GM12878 (cell line): ENCODE measurements around the gene RBM8A. TPM values are rescaled to one million over a fixed set of nuclear protein-coding genes. Genes with fewer than 3 reads are reported as not detected.

Source experiments
- ATAC-seq: fragments of 200-7000 bp; cut with Tn5 transposase; 3 replicates; pipeline ENCODE4 v1.9.1; 2020; ENCODE audit warnings: mild to moderate bottlenecking, moderate library complexity
- BruUV-seq: library from RNA; stranded (reverse); fragments of 400-500 nt; replicated peaks from 2 replicates; lab custom pipeline; 2021; lab: Mats Ljungman, UMichigan
- CTCF ChIA-PET: fragments of 300-600 bp; sonication (Branson Sonifier 250); formaldehyde crosslinking; extraction: SDS; loops from one replicate; lab custom pipeline; 2021; ENCODE audit warnings: inconsistent platforms; lab: Yijun Ruan, JAX
- POLR2A ChIA-PET: fragments of 350-600 bp; formaldehyde crosslinking; extraction: SDS; loops from one replicate; lab custom pipeline; 2021; ENCODE audit warnings: inconsistent platforms; lab: Charles Lee
- RAD21 ChIA-PET: fragments of 300-600 bp; sonication (Branson Sonifier 250); formaldehyde crosslinking; loops from one replicate; lab custom pipeline; 2023; ENCODE audit warnings: antibody characterized with exemption; ENCODE audit not compliant: unreplicated experiment; lab: Charles Lee
- SMC1A ChIA-PET: fragments of 300-600 bp; sonication (Branson Sonifier 250); formaldehyde crosslinking; loops from one replicate; lab custom pipeline; 2023; ENCODE audit not compliant: unreplicated experiment, uncharacterized antibody; lab: Charles Lee
- DNase-seq: peaks from one replicate; pipeline ENCODE4 v3.0.0-alpha.2; 2011; ENCODE audit warnings: low read depth, low spot score
- FAIRE-seq: peaks from 3 replicates; lab custom pipeline; 2011; peaks lifted over from hg19 to GRCh38; lab: Jason Lieb, UNC
- H2AFZ ChIP-seq: 2 replicates; pipeline ENCODE4 v1.6.0; 2011; ENCODE audit warnings: low read depth, low read length, control low read depth; ENCODE audit not compliant: control insufficient read depth
- H3K27ac ChIP-seq: 2 replicates; pipeline ENCODE4 v1.5.1; 2011; ENCODE audit warnings: control low read depth; ENCODE audit not compliant: control insufficient read depth, insufficient read depth
- H3K27me3 ChIP-seq, 2 experiments: replicated peaks in 1 of 2; 2 replicates each; pipeline versions ENCODE4 v1.6.0 to v1.6.1; 2011; ENCODE audit warnings: low read length in 1 of 2; ENCODE audit not compliant: control insufficient read depth in 2 of 2, insufficient read depth in 2 of 2
- H3K36me3 ChIP-seq, 2 experiments: 2 replicates each; pipeline ENCODE4 v1.5.1; 2011; ENCODE audit warnings: low read length in 1 of 2; ENCODE audit not compliant: control insufficient read depth in 2 of 2, insufficient read depth in 2 of 2
- H3K4me1 ChIP-seq: 2 replicates; pipeline ENCODE4 v1.6.1; 2011; ENCODE audit warnings: mild to moderate bottlenecking, low read length, moderate library complexity, mixed read lengths; ENCODE audit not compliant: control insufficient read depth, insufficient read depth
- H3K4me2 ChIP-seq: 2 replicates; pipeline ENCODE4 v1.6.0; 2011; ENCODE audit warnings: control low read depth; ENCODE audit not compliant: control insufficient read depth, insufficient read depth
- H3K4me3 ChIP-seq: fragments of 200-600 bp; sonication (generic); 2 replicates; pipeline ENCODE4 v1.5.1; 2016
- H3K79me2 ChIP-seq: 2 replicates; pipeline ENCODE4 v1.6.0; 2011; ENCODE audit warnings: low read length; ENCODE audit not compliant: control insufficient read depth, insufficient read depth
- H3K9ac ChIP-seq: 2 replicates; pipeline ENCODE4 v1.8.0; 2011; ENCODE audit warnings: low read length, control low read depth, mixed read lengths; ENCODE audit not compliant: control insufficient read depth, insufficient read depth
- H3K9me3 ChIP-seq: replicated peaks from 3 replicates; pipeline ENCODE4 v1.5.1; 2011; ENCODE audit warnings: mild to moderate bottlenecking, low read length; ENCODE audit not compliant: control insufficient read depth, insufficient read depth
- H4K20me1 ChIP-seq: 2 replicates; pipeline ENCODE4 v1.6.0; 2011; ENCODE audit not compliant: control insufficient read depth, insufficient read depth
- EGR1 ChIP-seq, 2 experiments: IDR thresholded peaks; 1 replicate in 1 of 2; 2 replicates in 1 of 2; pipeline ENCODE4 v1.6.1; 2011 to 2012; ENCODE audit warnings: low read depth in 2 of 2, low read length in 2 of 2, borderline replicate concordance in 1 of 2, mild to moderate bottlenecking in 1 of 2, moderate library complexity in 1 of 2
- HDGF ChIP-seq: fragments of 450-650 bp; IDR thresholded peaks from 2 replicates; pipeline ENCODE4 v1.6.1; 2016; ENCODE audit warnings: antibody characterized with exemption
- IKZF2 ChIP-seq, 2 experiments: fragments of 450-650 bp; IDR thresholded peaks; 2 replicates each; pipeline ENCODE4 v1.6.1; 2017; ENCODE audit warnings: mild to moderate bottlenecking in 2 of 2, moderate library complexity in 2 of 2
- MEF2A ChIP-seq: IDR thresholded peaks from 2 replicates; pipeline ENCODE4 v1.6.1; 2011; ENCODE audit warnings: low read depth, mild to moderate bottlenecking, low read length, moderate library complexity; ENCODE audit not compliant: insufficient read depth
- MLLT1 ChIP-seq: fragments of 450-650 bp; IDR thresholded peaks from 2 replicates; pipeline ENCODE4 v1.6.1; 2016; ENCODE audit warnings: mild to moderate bottlenecking
- MTA3 ChIP-seq: IDR thresholded peaks from 2 replicates; pipeline ENCODE4 v1.6.1; 2012; ENCODE audit warnings: low read length, inconsistent platforms, borderline replicate concordance
- WGBS: methylation state at CpG from one replicate; pipeline ENCODE4 v1.1.6; 2016; ENCODE audit warnings: low lambda C conversion rate; ENCODE audit not compliant: insufficient replicate concordance, insufficient coverage; ENCODE audit errors: missing lambda C conversion rate; 5-methylcytosine and 5-hydroxymethylcytosine counted together
- in situ Hi-C: fragments of 300-500 bp; cut with MboI; formaldehyde crosslinking; loops from 9 replicates; pipeline ENCODE4 v1.14.3; 2018; ENCODE audit warnings: mixed read lengths
- intact Hi-C: fragments of 100-400 bp; cut with micrococcal nuclease; formaldehyde crosslinking; loops from one replicate; pipeline ENCODE4 v1.14.2; 2022; ENCODE audit not compliant: unreplicated experiment
- polyA plus RNA-seq, 11 experiments: library from polyadenylated mRNA; depleted of rRNA in 4 of 11; unstranded in 6 of 11; stranded (reverse) in 5 of 11; fragments of >200 nt; fragmentation: Nextera tagmentation in 4 of 11; fragmentation: Illumina TruSeq in 1 of 11; extraction: Ambion mirVana in 4 of 11; extraction: Trizol in 1 of 11; gene quantifications; 1 replicate in 1 of 11; 2 replicates in 10 of 11; pipeline versions ENCODE4 v1.2.1 to v1.2.3, GENCODE V29; 2011 to 2016; ENCODE audit warnings: inconsistent platforms in 2 of 11, missing spikeins in 2 of 11, low read depth in 1 of 11
- total RNA-seq, 4 experiments: library from RNA; depleted of rRNA in 3 of 4; stranded (reverse); fragments of >200 nt in 3 of 4; fragmentation: Illumina TruSeq in 1 of 4; extraction: Trizol in 1 of 4; gene quantifications; 2 replicates each; pipeline versions ENCODE4 v1.2.1 to v1.2.3, GENCODE V29; 2013 to 2021

RBM8A gene
- total and polyA plus RNA-seq, 10 of the 15 experiments (the other 5 are each of a cell fraction or from before 2014, with no cell fraction given), result 110 to 1,248 (median 248) TPM

- in situ Hi-C loops (no loop called here), intact Hi-C loops (loop anchor here (5.0 kb wide), 1 partner anchor 75 kb away; no protein-coding TSS in a partner anchor)
- Histone ChIP-seq H3K4me3 (peak overlapping the region; percentile 80), H3K4me1 (peaks cover 19% of the 10 kb centered on the region), H3K79me2 (peaks cover under 1% of the 10 kb centered on the region), H3K36me3 (no peaks in the 10 kb centered on the region), H2AFZ (peak overlapping the region; percentile 83), H3K27me3 (no peaks in the 10 kb centered on the region; a peak in 1 of 4 replicates), H3K9ac (peak overlapping the region; percentile 54; the same call in 1 of the 2 replicates), H3K4me2 (peak overlapping the region; percentile 78), H3K27ac (no peak overlapping the region), H4K20me1 (no peaks in the 10 kb centered on the region), H3K9me3 (peaks cover 5% of the 10 kb centered on the region; the same call in 2 of the 3 replicates)
- FAIRE-seq (no peak), DNase-seq (no peak), ATAC-seq (no peak)
- no TSS peak for BruUV-seq
- TF ChIP-seq MTA3 (no peak), EGR1 (IDR thresholded peaks at IDR 0.05; ENCODE audit: borderline replicate concordance in 1 of 2, low read depth in 2 of 2, low read length in 2 of 2) (peak in 1 of 2 experiments; percentile 44; a peak in 1 of 3 replicates), IKZF2 (IDR thresholded peaks at IDR 0.05) (peak in 1 of 2 experiments; percentile 16; a peak in 1 of 4 replicates), MLLT1 (0 out of 2 replicates have a peak, but pooled peaks have one; percentile 34), HDGF (no peak), MEF2A (0 out of 2 replicates have a peak, but pooled peaks have one; percentile 39)
- SMC1A ChIA-PET, result interaction anchor here (2.8 to 7.9 kb wide), 4 partner anchors 16 to 74 kb away, joined by 14 to 93 read pairs (median 22); partner anchors contain the start of gene RBM8A
- WGBS, result 9% methylated on average over 25 of the region's 36 CpGs
- CTCF ChIA-PET, result interaction anchor here (0.7 to 4.8 kb wide), 7 partner anchors 15 to 118 kb away, joined by 3 to 65 read pairs (median 4); partner anchors contain the start of genes NUDT17 and RBM8A
- POLR2A ChIA-PET, result interaction anchor here (0.6 to 6.0 kb wide), 11 partner anchors 14 to 189 kb away, joined by 3 to 102 read pairs (median 4); partner anchors contain the start of genes NUDT17, PIAS3 and RBM8A
- RAD21 ChIA-PET, result interaction anchor here (0.7 to 6.7 kb wide), 6 partner anchors 16 to 104 kb away, joined by 3 to 100 read pairs (median 4); partner anchors contain the start of genes PEX11B and PIAS3
Measured at GRCh38 chr1:145962157-145963102, 35.1 kb upstream of the RBM8A start.
